EH (cell line): ENCODE data around the gene NDUFA8.

ENCODE experiments used
- DNase-seq: peaks from one replicate; pipeline ENCODE4 v3.0.0-alpha.2; 2015; ENCODE audit warnings: low read depth

Gene NDUFA8

DNA sequence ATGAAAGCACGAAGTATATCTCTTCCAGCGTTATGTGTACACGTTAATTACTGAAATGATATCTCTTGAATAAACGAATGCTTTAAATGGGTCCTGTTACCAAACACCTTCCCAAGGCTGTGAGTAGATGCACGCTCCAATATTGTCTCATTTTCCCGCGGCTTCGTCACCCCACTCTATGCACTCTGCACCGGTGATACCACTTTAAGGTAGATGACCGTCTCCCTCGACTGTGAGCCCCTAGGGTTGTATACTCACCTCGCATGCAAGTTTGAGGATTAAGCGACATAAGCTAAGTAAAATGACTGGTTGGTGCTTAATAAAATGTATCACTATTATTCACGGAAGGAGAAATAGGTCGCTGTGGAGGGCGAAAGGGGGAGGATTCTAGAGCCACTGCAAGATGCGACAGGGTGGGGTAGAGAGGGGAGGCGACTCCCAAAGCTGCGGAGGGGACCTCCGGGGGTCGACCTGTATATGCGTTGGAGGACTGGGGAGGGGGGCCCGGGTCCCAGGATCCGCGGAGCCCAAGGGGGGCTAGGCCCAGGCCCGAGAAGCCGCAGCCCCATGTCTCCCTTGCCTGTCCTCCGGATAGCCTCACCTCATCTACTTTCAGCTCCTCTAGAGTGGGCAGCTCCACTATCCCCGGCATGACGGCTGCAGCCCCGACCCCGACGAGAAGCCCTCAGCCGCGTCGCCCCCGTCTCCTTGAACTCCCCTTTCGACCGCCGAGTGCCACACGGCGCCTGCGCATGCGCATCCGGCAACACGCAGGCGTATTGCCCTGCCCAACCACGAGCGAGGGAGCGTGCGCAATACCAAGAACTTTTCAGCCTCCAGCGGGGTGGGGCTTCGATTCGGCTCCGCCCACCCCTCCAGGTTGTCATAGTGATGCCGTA is at the start of gene NDUFA8, which contains the start of gene MORN5:
Gene NDUFA8, minus strand, starts transcription at position 754 of the 899 bp plus-strand sequence. Its CDS starts 102 bp downstream, at position 652.
Gene MORN5, plus strand, starts transcription at position 883 of the 899 bp plus-strand sequence. CDS start 65 bp downstream, outside the sequence.
- peak; percentile 96 for DNase-seq

- no peak for DNase-seq
Observed at GRCh38 chr9:122207096-122207495, 47.5 kb upstream of the NDUFA8 start.

GRCh38 chr9:122206118-122207046 is 46.8 kb upstream of the NDUFA8 start:
- peak; percentile 86 for DNase-seq

- no peak for DNase-seq
Observed at GRCh38 chr9:122205176-122205575, 45.6 kb upstream of the NDUFA8 start.

DNA sequence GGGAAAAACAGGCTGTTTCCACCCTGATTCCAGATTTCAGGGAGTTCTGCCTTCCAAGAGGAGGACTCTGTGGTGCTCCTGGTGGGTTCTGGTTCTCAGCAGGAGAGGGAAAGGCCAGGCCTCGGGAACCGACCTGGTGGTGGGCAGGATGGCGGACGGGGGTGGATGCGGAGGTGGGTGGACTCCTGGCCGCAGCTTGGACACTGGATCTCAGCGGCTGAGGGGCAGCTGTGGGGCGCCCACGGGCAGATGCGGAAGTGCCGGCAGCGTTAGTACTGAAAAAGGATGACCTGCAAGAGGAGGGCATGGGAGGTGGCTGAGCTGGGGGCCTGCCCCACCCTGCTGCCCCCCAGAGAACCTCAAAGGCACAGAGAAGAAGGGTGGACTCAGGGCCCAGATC is 44.9 kb upstream of the NDUFA8 start:
- no peak for DNase-seq

- no peak for DNase-seq
Observed at GRCh38 chr9:122204055-122204454, 44.5 kb upstream of the NDUFA8 start.

- DNase-seq, result no peak
Observed at GRCh38 chr9:122202111-122202510, 42.5 kb upstream of the NDUFA8 start.

DNA sequence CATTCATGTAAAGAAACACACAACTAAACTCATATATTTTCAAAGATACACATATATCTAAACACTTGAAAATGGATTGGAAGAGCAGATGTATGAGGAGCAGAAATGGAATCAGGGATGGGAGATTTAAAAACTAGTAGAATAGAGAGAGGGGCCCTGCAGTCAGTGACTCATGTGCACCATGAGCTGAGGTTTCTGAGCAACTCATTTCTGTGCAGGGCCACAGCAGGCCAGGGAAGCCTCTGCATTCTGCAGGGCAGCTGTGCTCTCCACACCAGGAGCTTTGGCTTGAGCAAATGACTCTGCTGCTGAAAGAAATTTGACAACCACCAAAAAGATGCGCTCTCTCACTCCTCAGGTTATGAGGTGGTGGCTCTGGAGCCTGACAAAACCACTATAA is 42.1 kb upstream of the NDUFA8 start:
- DNase-seq, result peak; percentile 29

GRCh38 chr9:122200960-122201595 is 41.5 kb upstream of the NDUFA8 start:
- DNase-seq, result peak; percentile 51

DNA sequence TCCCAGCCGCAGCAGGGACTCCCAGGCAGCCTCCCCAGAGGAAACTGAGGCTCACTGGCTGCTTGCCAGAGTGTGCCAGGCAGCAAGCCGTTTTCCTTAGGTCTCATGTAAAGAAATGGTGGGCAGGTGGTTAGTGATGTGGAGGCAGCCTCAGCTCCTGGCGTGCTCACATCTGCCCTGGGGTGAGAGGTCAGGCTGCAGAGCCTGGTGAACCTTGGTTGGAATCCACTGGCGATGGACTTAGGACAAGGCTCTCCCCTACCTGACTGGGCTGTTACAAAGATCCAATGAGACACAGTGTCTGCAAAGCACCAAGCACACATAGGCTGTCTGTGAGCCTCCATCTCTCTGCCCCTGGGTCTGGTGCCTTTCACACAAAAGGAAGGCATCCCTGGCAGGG is 38.3 kb upstream of the NDUFA8 start:
- DNase-seq, result no peak

GRCh38 chr9:122197426-122197825 is 37.8 kb upstream of the NDUFA8 start:
- DNase-seq, result no peak

- no peak for DNase-seq
Observed at GRCh38 chr9:122195875-122196274, 36.3 kb upstream of the NDUFA8 start.

- no peak for DNase-seq
Observed at GRCh38 chr9:122193651-122194050, 34.1 kb upstream of the NDUFA8 start.

DNA sequence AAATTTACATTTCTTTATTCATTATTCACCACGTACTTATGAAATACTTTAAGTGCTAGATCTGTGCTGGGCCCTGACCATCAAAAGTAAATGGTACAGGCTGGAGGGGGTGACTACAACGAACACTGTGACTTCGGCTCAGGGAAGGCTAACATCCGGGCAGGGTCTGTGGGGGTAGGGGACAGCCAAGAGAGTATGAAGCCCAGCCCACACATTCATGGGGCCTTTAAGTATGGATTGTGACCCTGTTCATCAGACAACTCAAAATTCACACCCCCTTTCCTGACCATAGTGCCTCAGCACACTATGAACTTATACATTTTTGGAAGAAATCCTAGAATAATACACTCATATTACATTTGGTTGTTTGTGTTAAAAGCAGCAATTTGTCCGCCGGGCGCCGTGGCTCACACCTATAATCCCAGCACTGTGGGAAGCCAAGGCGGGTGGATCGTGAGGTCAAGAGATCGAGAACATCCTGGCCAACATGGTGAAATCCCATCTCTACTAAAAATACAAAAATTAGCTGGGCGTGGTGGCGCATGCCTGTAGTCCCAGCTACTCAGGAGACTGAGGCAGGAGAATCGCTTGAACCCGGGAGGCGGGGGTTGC is 33.4 kb upstream of the NDUFA8 start:
- no peak for DNase-seq

DNA sequence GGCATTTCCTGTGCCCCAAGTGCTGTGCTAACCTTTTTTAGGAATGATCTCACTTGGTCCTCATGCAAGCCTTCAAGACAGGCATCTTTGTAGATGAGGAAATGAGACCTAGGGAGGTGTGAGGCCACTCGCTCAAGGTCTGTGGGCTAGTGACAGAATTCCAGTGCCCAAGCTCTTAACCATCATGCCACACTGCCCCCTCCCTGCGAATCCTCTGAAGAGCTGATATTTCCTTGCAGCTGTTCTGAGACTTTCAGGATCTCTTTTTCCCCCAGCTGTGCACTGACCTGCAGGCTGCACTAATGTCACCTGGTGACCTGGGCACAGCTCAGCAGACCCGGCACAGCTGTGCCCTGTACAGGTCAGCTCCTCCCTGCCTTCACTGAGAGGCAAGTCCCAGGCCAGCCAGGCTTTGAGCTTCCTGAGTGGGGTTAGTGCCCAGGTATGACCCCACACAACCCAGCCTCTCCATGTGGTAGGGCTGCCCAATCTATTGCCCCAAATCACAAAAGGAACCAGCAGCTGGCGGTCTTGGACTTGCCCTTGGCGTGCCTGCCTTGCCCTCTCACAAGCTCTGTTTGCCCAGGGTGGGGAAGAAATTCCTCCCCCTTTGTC is 32.8 kb upstream of the NDUFA8 start:
- DNase-seq, result no peak

GRCh38 chr9:122191584-122191983 is 32.0 kb upstream of the NDUFA8 start:
- DNase-seq, result no peak

DNA sequence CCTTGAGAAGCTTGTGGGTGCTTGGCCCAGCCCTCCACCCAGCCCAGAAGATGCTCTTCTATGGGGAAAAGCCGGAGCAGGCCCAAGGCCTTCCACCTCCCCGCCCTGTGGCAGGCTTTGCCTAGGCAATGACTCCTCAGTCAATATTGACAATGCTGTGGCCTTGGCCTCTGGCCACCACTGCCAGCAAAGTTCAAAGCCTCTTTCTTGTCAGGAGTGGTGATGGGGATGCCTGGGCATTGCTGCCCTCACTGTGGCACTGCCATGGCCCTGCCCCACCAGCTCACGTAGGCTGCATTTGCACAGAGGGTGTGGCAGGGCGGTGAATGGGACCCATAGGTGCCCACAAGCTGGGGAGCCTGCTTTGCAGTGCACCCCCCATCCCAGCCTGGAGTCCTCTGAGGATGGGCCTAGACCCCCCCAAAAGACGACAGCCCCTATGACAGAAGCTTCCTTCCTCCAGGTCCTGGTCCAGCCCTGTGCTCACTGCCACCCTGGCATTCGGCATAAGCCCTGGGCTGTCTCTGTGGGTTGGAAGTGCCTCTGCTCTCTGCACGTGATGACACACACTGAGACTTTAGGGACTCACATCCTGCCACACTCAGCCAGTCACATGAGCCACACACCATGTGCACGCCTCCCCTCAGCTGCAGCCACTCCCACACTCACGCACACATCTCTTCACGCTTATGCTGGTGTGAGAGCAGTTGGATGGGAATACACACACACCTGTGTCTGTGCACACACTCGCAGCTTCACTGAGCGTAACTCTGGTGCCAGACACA is 31.2 kb upstream of the NDUFA8 start:
- peak; percentile 64 for DNase-seq

GRCh38 chr9:122188369-122188768 is 28.8 kb upstream of the NDUFA8 start:
- DNase-seq, result no peak

GRCh38 chr9:122186777-122187470 is 27.3 kb upstream of the NDUFA8 start:
- no peak for DNase-seq

DNA sequence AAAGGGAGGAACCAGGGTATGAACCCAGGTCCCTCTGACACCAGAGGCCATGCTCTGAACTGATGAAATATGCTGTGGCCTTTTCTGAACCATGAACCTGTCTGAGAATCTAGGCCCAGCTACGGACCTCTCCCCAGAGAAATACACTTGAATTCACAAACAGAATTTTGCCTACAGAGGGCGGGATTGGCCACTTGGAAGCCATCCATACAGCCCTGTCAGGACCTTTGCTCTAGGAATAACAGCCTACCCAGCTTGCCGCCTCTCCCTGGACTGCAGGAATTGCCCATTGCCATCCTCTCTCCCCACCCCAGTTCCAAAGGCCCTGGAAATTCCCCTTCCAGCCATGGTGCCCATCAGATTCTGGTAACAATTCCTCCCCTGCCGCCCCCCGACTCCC is 26.7 kb upstream of the NDUFA8 start:
- no peak for DNase-seq
